SIG-M5 (cell line): ENCODE results near the gene ASZ1.

Source experiments
- DNase-seq: peaks from one replicate; lab custom pipeline; 2025; lab: John Stamatoyannopoulos, UW

The ASZ1 gene

GRCh38 chr7:117346161-117346560, 81.1 kb downstream of the ASZ1 start:
- no peak for DNase-seq

GRCh38 chr7:117338020-117338419, 89.3 kb downstream of the ASZ1 start:
- no peak for DNase-seq

GRCh38 chr7:117333168-117333567, 94.1 kb downstream of the ASZ1 start:
- no peak for DNase-seq

GRCh38 chr7:117332031-117332430, 95.3 kb downstream of the ASZ1 start:
- no peak for DNase-seq

GRCh38 chr7:117325836-117326235, 101.5 kb downstream of the ASZ1 start:
- no peak for DNase-seq

GRCh38 chr7:117324960-117325359, 102.3 kb downstream of the ASZ1 start:
- no peak for DNase-seq

GRCh38 chr7:117323851-117324711, 103.2 kb downstream of the ASZ1 start:
- DNase-seq, result no peak

- DNase-seq, result no peak
These were observed 103.9 kb downstream of the ASZ1 start for GRCh38 chr7:117323305-117323850.

GRCh38 chr7:117322741-117323304, 104.5 kb downstream of the ASZ1 start, which contains the start of gene WNT2:
TSS of gene WNT2 (minus strand) at chr7:117323058. CDS start at chr7:117322989, 69 bp downstream.
- DNase-seq, result no peak

GRCh38 chr7:117320523-117320922, 106.8 kb downstream of the ASZ1 start:
- DNase-seq, result no peak

- no peak for DNase-seq
These were observed 108.1 kb downstream of the ASZ1 start for GRCh38 chr7:117319181-117319580.

- DNase-seq, result no peak
These were observed 113.7 kb downstream of the ASZ1 start for GRCh38 chr7:117313582-117313981.
